Middle frontal gyrus (tissue), 1 donor: Measurements from ENCODE around the gene IFT122.

Experiments
- DNase-seq: peaks from one replicate; pipeline ENCODE4 v3.0.0-alpha.2; 2015; ENCODE audit warnings: low spot score; ENCODE audit errors: extremely low spot score

Gene IFT122

DNA sequence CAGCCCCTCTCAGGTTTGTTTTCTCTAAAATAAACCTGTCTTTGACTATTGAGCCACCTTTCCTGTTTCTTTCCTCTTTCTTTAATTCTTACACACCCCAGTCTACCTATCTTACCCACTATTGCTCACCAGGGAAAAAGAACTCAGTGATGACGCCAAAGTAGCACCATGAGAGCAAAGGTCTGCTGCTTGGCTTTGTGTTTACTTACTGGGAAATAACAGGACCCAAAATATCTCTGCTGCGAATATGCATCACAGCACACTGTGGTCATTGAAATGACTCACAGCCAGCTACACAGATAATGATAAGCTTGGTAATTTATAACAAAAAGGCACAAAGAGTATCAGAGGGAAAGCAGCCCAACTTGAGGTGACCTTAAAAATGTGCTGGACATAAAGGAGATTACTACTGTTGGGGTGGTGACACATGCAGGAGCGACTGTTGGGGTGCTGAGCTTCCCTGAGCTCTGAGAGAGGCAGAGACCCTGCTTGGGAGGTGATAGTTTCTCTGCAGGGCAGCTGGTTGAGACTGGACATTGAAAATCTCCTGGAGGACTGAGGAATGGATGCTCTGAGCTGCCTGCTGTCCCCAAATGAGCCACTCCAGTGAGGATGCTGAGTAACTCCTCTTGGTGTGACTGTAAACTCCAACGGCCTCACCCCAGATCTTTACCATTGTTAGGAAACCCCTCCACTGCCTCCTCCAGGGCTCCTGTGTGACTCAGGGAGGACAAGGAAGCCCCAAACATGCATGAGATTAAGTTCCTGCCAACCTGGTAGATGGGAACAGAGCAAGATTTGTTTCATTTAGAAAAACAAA, 26.1 kb upstream of the IFT122 start:
- no peak for DNase-seq

DNA sequence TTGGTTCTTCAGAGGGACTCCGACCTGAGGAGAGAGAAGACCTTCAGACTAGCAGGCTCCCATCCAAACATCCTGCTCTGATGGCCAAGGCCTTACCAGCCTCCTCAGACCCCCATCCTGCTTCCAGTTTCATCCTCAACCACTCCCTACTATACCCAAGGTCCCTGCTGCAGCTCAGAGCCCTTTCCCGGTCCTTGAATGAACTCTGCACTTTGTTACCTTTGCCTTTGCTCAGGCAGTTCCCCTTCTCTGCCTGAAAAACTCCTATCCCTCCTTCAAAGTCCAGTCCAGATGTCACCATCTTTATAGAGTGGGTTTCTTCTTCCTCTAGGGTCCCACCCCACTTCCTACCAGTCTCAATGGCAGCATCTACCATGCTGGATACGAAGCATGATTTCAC, 24.6 kb upstream of the IFT122 start:
- DNase-seq, result no peak

GRCh38 chr3:129415830-129416229, 24.2 kb upstream of the IFT122 start:
- DNase-seq, result no peak

- DNase-seq, result no peak
Measured at GRCh38 chr3:129416415-129416814, 23.6 kb upstream of the IFT122 start.

DNA sequence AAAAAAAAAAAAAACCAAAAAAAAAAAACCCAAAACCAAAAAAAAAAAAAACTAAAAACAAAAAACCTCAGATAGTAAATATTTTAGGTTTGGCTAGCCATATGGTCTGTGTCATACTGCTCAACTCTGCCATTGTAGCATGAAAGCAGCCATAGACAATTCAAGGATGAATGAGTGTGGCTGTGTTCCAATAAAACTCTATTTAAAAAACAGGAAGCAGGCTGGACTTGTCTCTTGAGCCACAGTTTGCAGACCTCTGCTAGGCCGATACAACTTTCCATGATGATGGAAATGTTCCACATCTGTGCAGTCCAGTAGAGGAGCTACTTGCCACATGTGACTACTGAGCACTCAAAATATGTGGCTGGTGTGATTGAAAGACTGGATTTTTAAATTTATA, 22.7 kb upstream of the IFT122 start:
- DNase-seq, result no peak

DNA sequence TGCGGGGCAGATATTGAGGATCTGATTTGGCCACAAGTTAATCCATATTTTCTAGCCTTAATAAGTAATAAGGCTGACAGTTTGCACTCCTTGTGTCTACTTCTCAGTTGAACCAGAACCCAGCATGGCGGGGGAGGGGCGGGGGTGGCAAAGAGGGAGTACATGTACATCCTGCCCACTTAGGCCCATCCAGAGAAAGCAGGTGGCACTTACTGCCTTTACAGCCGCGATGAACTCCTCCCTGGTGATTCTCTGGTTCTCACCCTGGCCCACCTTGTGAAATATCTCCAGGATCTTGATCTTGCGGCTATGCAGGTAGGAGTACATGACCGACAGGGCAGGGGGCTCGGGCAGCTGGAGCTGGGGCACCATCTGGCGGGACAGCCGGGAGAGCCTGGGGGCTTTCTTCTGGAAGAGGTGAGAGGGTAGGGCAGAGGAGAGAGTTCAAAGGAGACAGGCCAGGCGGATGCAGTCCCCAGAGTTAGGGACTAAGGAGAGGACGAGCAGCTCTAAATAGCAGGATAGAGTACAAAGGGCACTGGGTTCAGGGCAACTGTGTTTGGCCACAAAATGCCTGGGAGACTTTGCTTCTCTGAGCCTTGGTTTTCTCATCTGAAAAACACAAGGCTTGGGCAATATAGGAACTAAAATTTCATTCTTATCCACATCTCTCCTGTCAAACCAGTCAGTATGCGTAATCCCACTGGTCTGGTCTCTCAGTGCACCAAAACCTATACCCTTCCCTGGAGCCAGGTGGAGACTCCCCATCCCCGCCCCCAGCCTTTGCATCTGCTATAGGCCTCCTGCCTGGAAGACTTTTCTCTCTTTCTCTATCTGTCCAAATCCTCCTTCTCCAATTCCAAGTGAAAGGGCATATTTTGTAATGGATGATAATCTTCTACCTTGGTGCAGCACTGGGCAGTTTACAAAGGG, 21.7 kb upstream of the IFT122 start:
- no peak for DNase-seq

DNA sequence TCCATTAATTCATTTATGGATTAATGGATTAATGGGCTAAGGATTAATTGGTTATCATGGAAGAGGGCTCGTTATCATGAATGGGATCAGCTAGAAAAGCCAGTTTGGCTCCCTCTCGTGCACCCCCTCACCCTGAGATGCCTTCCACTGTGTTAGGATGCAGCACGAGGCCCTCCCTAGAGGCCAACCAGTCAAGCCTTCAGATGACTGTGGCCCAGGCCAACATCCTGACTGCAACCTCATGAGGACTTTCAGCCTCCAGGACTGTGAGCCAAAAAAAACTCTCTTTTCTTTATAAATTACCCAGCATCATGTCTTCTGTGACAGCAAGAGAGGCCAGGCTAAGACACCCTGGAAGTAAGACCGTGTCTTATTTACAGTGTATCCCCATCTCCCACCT, 20.5 kb upstream of the IFT122 start:
- DNase-seq, result no peak

DNA sequence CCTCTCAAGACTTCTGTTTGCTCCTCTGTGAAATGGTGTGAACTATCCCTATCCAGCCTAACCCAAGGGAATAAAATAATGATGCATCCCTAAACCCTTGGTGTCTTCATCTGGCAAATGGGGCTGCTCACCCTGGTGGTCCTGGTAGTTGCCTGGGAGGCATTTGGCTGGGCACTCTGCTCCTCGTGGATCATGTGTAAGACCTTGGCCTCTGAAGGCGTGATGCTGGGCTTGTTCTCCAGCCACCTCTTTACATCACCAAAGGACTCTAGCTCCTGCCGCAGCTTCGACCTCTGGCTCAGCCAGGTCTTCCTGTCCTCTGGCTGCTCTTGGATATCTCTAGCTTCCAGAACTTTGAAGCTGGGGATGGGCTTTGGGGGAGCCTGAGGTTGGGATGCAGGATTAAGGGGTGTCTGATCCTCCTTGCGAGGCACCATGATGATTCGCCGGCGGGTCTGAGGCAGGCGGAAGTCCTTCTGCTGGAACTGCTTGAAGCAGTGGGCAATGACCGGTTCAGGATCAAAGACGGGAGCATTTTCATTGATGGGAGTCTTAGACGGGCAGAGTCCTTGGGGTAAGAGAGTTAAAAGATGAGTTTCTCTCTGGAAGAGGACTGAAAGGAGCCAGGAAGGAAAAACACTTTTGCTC, 18.7 kb upstream of the IFT122 start:
- no peak for DNase-seq

- no peak for DNase-seq
Measured at GRCh38 chr3:129421988-129422745, 17.9 kb upstream of the IFT122 start.

DNA sequence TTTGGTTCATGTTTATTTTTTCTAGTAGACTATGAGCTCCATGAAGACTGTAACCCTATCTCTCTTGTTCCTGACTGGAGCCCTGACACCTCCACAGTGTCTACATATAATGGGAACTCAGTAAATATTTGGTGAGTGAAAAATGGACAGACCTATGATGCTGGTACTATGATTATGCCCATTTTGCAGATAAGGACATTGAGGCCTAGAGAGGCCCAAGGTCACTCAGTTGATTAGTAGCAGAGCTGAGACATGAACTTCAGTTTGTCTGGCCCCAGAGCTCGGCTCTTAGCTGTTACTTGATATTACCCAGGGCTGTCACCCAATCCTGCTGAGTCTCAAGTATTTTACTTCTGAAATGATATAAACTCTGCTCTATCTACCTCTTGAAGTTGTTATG, 17.1 kb upstream of the IFT122 start:
- DNase-seq, result no peak

- DNase-seq, result no peak
Measured at GRCh38 chr3:129424185-129424841, 15.7 kb upstream of the IFT122 start.

- DNase-seq, result no peak
Measured at GRCh38 chr3:129425213-129425612, 14.8 kb upstream of the IFT122 start.

DNA sequence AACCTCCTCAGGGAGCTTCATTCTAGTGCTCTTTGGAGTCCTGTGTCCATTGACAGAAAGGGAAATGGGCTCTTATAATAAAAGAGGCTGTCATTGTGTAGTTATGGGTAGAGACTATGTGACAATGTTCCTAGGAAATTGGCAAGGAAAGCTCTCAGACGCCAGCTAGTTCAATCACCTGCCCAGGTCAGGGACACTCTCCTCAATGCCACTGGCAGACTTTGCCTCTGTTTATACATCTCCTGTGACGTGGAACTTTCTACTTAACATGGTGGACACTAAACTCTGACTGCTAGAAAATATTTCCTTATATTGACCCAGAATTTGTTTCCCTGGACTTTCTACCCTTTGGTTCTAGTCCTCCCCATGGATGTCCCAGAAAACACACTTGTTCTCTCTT, 14.4 kb upstream of the IFT122 start:
- DNase-seq, result no peak

- no peak for DNase-seq
Measured at GRCh38 chr3:129428007-129428375, 12.0 kb upstream of the IFT122 start.

GRCh38 chr3:129428376-129429079, 11.5 kb upstream of the IFT122 start, which contains the start of gene EFCAB12:
TSS of gene EFCAB12 (minus strand) at chr3:129428636. CDS start at chr3:129428488, 148 bp downstream.
- peak; percentile 98 for DNase-seq

GRCh38 chr3:129429080-129429451, 11.0 kb upstream of the IFT122 start:
- no peak for DNase-seq

DNA sequence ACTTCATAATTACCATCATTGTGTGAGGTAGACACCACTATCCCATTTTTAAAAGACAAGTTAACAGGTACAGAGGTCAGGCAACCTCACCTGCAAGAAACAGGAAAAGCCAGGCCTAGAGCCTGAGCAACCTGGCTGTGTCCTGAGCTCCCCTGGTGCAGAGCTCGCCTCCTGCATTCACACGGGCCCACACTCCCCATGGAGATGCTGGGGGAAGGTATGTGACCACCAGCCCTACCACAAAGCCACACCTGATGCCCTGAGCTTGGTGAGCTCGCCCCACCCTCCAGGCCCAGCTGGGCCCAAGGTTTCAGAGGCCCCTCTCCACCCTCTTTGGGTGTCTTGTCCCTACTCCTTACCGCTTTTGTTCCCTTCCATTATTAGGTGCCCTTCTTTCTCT, 10.4 kb upstream of the IFT122 start:
- DNase-seq, result no peak

DNA sequence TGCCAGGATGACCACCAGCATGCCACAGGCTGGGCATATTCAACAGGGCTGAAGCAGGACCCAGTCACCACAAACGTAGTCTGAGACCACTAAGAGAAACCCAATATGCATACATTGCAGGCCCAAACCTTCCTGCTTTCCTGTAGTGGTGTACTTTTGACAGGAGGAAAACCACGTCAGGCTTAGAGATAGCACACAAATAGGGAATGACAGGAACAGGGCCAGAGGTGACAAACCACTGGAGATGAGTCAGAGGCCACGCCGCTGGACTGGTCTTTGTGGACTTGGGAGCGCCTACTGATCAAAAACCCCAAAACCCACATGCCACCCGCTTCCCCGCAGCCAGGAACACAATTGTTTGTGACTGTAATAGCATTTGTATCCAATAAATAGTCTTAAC, 8.0 kb upstream of the IFT122 start:
- DNase-seq, result no peak

- no peak for DNase-seq
Measured at GRCh38 chr3:129432671-129433070, 7.4 kb upstream of the IFT122 start.

GRCh38 chr3:129433565-129433964, 6.5 kb upstream of the IFT122 start:
- DNase-seq, result no peak
